Stimulated activated CD8-positive, alpha-beta memory T cell treated with anti-CD3 and anti-CD28 coated beads, Interleukin-4, amount 100 ng/mL, for 4 hours (primary cell): Measurements from ENCODE around the gene DIDO1.
A peak's percentile ranks its signal among the peaks of the same experiment; 100 is the strongest.

ENCODE experiments used
- DNase-seq, 2 donors: peaks; one replicate each; pipeline ENCODE4 v3.0.0-alpha.2; 2020; ENCODE audit warnings: low read depth in 2 of 2, low spot score in 1 of 2

The DIDO1 gene

DNA sequence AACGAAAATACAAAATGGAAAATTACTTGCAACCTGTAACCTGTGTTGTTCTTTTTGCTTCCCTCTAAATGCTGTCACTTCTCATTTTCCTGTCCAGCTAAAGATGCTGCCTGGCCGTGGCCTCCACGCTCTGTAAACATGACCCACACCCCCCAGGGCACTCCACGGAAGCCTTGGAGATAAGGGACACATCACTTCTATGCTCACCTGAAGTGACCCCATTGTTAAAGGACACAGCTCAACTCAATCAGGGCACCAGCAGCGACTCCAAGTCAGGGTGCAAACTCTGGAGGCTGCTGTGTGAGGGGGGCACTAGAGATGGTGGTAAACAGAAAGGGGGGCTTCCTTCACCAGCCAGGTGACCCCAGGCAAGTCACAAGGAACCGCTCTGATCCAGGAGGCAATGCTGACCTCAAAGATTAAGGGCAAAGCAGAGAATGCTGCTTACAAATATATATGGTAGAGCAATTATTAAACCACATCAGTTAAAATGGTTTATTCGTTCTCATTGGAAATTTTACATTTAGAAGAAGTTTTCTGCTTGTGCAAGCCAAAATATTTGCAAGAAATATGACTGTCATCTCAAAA lies 13.2 kb downstream of the DIDO1 start:
- no peak for DNase-seq

DNA sequence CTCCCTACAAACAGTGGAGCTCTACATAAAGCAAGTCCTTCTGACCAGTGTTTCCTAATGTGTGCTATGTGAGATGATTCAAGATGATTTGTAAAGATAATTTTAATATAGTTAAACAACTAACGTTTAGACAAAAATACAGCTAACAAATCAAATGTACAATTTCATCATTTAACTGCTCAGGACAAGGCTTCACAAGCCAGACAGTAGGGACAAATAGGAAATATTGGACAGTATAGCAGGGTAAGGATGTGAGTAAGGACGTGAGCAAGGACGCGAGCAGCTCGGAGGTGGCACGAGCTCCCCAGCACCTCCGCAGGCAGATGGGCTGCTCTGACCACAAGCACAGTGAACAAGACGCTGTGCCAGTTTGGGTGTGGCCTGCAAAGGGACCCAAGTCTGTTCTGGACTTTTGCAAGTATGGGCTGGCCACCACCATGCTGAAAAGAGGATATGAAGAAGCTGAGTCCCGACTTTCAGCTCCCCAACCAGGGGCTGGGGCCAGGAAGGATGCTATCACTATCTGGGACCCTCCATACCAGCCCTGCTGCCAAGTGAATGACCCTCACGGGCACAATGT lies 14.5 kb downstream of the DIDO1 start:
- no peak for DNase-seq

DNA sequence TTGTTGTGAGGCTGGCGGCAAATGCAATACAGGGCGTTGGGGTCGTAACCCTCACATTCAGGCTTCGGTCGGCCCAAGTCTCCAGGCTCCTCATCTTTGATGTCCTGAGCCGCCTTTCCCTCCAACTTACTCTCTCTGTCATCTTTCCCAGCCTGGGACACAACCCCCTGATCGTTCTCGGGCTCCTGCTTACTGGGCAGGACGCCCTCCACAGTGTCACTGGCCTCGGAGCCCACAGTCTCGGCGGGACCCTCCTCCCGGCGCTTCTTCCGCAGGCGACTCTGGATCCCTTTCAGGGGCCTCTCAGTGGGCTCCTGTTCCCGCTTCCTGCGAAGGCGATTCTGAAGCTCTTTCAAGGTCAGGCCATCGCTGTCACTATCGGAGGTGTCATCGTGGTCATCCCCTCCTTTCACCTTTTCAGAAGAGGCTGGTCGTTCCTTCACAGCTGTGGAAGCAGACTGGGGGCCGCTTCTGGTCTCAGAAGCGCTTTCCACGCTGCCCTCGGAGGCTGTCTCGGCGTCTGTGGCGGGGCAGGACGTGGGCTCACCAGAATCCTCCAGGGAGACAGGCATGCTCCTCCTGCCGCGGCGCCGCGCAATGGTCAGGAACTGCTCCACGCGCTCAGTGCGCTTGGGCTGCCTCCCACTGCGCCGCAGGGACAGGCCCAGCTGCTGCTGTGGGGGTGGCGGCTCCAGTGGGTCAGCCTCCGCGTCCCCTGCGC lies 15.4 kb downstream of the DIDO1 start:
- no peak for DNase-seq

DNA sequence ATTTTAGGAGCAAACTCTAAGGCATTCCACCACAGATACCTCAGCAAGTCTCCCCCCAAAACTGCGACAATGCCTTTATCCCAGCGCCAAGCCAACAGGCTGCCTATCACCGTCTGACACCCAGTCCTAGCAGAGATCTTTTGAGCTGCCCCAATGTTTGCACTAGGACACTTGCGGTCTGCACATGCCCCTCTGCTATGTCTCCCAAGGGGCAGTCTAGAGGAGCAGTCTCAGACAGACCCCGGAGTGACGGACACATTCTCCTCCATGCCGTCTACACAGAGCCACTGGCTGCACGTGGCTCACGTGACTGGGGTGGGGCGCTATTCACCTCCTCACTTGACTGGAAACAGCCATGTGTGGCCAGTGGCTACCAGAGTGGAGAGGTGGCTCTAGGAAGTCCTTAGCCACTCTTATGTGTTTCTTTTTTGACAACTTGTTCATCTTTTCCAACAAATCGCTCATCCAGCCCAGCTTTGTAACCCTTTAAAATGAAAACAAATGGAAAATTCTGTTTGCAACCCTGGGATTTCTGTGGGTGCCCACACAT lies 16.0 kb downstream of the DIDO1 start:
- DNase-seq, result no peak

DNA sequence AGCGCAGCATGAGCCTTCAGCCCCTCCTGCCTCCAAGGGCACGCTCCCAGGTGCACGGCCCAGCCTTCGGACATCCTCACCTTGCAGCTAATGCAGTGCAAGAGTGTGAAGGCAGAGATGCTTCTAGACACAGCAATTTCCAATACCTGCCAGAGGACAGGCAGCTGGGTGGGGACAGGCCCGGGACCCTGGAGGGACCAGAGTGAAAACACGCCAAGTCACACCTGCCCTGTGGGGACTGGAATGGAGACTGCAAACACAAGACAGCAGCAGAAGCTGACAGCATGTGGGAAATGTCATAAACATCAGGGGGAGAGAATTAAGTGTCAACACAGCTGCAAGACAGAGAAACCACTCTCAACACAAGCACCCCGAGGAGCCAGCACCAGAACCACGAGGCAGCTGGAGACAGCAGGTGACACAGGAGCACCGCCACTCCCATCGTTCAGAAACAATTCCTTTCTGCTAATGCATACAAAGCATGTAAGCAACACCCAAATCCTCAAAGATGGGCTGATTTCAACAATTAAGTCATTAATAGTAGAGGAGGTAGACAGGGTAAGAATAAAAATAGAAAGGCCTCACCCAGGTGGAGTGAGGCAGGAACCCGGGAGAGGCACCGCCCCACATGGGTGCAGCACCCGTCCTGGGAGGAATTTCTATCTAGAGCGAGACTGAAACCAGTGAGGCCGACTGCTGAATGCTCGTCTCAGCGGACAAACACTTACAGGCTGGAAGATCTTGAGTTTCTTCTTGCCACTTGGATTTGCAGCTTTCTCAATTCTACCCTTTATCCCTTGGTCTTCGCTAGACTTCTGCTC lies 17.1 kb downstream of the DIDO1 start:
- no peak for DNase-seq

DNA sequence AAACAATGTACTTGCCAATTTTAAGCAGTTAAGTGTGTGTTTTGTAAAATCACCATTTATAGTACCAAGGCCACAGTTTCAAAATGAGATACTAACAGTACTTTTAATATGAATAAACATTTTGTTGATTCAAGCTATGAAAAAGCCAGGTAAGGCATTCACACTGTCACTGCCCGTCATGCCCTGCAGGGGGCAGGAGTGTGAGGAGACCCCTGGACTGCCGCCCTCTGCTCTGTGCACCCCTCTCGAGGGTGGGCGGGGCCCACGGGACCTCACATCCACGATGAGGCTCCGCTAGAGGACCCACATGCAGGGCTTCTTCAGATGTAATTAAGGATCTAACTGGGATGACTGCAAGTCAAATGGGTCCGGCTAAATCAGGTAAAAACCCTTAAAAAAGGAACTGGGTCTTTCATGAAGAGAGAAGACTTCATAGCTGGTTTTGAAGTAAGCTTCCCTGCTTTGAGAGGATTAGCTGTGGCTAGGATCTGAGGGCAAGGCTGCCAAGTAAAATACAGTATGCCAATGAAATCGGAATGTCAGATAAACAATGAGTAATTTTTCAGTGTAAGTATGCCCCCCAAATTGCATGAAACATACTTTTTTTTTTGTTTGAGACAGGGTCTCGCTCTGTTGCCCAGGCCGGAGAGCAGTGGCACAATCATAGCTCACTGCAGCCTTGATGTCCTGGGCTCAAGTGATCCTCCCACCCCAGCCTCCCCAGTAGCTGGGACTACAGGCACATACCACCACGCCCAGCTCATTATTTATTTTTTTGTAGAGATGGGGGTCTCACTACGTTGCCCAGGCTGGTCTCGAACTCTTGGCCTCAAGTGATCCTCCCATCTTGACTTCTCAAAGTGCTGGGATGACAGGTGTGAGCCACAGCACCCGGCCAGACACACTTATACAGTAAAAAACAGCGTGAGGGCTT lies 18.7 kb downstream of the DIDO1 start:
- no peak for DNase-seq

DNA sequence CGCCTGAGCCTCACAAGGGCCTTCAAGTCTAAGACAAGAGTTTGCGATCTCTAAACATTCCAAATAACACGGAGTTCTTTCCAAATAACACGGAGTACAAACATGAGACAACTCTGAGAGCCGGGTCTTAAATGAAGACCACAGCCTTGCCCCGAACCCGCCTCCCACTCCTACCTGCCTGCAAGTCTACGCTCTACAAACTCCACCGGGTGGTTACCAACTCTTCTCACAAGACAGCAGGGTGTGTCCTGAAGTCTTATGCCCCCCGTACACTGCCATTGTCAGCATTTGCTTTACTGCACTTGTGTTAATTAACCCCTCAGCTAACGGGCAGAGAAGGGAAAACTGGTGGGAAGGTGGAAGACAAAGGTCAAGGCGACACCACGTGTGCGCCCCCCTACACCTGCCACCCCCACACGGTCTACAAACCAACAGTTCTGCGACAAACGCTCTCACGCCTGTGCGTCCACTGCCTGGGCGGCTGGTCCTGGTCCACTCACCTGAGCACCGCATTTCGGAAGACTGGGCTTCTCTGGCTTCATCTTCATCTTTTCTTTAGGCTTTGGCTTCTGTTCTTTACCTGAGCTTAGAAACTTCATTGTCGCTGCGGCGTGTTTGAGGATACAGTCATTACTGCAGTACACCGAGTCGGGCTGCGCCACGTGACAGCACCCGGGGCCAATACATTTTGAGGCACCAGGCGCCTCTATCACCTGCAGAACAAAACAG lies 19.5 kb downstream of the DIDO1 start:
- no peak for DNase-seq

DNA sequence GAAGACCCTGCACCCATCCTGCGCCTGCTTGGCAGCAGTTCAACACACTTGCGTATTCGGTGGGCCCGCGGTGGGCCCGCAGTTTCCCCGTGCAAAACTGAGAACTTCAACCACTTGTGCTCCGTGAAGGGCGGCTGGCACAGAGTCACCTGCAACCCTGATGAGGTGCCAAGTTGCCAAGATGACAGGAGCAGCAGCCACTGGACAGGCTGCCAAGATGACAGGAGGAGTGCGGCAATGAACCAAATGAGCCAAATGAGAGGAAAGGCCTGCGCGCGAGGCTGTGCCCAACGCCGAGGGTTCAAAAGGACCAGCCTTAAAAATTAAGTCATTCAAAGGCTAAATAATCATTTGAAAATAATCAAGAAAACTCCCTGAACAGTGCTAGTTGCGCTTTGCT lies 20.1 kb downstream of the DIDO1 start:
- no peak for DNase-seq

DNA sequence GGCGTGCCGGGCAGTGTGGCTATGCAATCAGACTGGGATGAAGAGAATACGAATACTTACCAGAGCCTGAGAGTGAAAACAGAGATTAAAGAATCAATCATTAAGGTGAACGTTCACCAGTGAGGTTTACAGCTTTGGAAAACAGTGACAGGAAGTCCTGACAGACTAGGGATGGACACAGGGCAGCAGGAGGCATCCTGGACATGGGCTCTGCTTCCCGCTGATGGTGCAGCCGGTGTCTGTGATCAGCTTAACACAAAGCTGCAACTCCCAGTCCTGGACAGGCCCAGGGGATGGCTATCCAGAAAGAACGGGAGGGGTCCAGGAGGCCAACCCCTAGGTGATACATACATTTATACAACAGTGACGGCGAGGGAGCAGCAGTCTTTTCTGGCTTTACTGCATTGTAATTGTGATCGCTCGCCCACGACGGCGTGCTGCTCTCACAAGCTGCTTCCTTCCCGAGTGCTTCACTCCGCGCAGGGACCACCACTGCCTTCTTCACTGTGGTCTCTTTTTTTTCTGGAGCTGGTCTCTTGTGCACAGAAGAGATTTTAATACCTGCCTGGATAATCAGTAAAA lies 20.7 kb downstream of the DIDO1 start:
- DNase-seq, result no peak

DNA sequence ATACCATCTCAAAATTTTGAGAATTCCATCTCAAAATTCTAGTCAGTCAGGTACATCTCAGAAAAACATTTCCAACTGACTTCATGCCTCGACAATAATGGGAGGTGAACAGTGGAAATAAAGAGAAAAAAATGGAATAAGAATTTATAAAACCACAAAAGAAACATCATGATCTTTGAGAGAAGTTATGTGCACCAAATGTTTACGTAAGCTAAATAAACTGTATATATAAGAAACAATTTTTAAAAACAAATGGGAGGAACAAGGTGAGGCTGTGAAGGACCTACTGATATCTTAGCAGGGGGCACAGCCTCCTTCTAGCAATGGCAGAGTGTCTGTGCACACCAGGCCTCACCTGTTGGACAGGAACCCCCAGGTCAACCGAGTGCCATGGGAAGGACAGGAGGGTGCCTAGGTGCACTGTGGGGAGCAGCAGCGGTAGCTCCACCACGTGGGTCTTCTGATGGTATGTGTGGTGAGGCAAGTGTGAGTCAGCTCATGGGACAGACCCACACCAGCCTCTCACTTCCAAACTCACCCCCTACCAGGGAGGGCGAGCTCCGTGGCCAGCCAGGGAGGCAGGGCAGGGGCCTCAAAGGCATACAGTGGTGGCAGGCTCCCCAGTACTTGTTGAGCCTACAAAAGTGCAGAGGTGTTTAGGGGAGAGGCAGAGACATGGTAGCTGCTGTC lies 23.2 kb downstream of the DIDO1 start:
- DNase-seq, result no peak

DNA sequence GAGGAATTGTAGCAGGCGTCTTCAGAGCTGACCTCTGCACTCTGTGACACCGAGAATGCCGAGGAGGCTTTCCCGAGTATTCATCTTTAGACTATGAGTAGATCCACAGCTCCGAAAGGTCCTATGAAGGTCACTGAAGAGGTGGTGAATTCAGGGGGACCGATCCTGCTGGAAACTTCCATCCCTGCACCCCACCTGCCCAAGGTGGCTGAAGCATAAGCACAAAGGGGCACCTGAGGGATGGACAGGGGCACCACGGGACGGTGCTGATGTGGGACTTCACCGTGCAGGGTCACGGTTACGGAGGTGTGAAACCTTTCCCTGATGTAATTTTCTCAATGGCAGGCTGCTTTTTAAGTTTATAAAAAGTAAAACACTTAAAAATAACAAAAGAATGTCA lies 24.4 kb downstream of the DIDO1 start:
- no peak for DNase-seq

DNA sequence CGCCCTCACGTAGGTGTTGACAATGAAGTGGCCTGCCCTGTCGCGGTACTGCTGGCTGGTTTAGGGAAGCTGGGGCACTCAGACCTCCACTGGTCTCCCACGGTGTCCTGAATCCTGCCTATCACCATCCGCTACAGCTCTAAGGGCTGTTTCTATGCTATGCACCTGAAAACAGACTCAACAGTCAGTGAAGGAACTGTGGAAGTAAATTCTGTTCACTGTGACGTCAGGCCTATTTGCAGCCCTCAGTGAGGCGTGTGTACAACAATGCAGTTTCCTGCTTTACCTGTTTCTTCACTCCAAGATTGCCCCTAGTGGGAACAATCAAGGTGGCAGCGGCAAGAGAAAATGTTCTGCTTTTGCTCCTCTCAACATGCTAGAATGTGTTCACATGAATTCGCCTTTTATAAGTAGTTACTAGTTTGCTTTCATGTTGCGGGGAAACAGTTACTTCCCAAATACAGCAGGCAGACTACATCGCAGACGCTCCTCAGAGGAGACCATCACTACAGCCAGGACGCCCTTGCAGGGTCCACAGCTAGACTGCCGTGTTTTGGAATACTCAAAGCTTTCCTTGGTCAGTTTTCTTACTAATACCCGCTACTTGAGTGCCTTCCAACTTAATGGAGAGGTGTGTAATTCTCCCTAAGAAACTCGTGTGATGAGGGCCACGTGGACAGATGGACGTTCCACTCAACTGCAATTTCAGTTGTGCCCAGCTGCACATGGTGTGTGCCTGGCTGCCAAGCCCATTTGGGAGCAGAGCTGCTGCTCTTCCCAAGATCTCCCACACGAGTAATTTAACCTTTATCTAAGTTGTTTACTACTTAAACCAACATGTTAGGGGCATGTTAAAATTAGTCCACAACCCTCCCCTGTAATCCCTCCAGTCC lies 25.4 kb downstream of the DIDO1 start:
- no peak for DNase-seq

DNA sequence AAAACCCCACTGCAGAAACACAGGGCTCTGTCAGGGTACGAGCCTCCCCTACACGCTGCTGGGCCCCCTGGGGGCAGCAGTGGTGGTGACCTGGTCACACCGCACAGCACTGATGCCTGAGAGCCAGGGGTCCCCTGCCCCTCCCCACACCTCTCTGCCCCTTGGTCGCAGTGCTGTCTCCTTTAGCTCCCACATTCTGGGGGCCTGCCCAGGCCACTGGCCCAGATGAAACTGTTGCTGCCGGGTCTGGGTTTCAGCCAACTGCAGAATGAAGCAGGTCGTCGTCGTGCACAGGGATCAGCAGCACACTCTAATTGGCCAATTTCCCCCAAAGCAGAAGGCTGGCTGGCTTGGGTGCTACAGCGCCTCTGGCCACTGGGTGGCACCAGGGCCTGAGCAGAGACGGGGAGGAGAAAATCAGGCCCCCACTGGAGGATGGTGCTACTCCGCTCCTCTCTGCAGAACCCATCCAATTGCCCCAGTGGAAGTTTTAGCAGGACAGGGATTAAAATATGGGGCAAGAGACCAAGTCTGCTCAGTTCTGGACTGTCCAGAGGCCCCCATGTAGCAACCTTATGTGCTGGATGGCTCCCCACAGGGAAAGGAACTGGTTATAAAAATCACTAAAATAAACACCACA lies 26.1 kb downstream of the DIDO1 start:
- DNase-seq, result peak; percentile 42 to 47

DNA sequence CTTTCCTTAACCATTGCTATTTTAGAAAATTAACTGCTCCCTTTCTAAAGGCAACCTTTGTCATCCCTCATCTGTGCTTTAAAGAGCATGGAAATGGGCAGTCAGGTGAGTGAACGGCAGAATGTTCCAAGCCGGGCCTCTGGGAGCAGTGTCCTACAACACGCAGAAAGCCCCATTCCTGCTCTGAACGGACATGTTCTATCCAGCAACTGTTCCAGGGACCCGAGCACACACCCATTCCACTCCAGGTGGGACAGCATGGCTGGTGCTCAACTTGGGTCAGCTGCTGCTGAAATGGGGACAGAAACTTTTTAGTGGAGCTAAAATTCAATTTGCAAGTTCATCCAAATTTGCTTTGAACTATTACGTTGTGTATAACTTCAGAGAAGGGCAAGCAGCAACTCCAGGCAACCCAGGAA lies 26.7 kb downstream of the DIDO1 start:
- DNase-seq, result no peak

DNA sequence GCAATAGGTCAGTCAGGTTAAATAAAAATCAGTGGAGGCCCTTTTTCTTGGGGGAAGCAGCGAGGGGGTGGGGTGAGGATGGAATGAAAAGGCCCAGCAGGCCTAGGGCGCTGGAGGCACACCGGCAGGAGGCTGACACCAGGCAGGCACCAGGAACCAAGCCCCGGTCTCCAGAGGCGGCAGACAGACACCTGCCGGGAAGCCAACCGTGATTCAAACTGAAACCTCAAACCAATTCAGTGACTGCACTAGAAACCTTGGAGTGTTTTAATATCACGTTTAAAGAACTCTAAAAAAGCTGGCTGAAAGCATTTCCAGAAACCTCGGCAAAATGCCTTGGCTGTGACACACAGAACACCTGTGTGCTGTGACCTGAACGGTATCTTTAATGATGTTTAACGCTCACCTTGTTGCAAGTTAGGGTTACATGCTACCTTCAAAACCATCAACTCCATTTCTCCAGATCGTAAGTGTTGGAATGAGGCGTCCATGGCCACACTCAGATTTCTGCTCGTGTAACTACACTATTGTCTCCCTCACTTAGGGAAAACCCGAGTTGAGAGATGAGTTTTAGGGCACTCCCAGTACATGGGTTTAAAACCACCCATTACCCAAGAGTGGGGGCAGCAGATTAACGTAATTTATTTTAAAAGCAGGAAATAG lies 27.2 kb downstream of the DIDO1 start:
- no peak for DNase-seq

DNA sequence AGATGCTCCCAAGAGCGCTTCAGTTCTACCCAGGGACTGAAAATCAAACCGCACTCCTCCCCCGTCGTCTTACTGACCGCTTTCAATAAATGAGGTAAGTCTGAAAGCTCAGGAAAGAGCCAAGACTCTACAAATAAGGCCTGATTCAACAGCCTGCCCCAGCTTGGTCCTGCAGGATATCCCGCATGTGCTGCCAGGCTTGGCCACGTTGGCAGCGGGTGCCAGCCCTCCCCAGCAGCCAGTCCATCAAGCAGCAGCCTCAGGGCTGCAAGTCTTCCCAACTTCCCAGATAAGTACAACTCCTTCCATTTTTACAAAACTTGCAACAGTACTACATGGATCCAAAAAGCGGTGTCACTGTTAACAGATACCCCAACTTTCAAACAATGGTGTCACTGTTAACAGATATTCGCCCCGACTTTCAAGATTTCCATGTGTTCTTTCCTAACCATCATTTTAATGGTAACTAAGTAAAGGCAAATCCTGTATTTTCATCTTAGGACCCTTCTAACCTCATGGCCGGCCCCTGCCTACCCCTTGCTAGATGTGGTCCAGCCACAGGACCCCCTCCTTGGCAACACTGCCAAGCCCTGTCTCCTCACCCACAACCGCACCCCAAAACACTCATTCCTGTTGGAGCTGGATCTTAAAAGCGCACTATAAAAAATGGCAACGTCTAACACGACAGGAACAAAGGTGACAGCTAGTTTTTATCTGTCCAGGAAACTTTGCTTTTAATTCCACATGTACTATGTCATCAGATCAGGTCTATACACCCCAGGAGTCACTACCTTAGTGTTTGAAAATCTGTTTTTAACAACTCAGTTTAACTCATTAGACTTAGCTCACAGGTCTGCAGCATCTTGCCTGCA lies 28.0 kb downstream of the DIDO1 start:
- no peak for DNase-seq
